ENCODE measurements around the gene ACSL1. TPM values are rescaled to one million over a fixed set of nuclear protein-coding genes. Genes with fewer than 3 reads are reported as not detected.
A peak's percentile ranks its signal among the peaks of the same experiment; 100 is the strongest.

Gene ACSL1
- total and polyA plus RNA-seq, 8 donors = 42.8 to 1,170 (median 51.3) TPM

- Histone ChIP-seq H3K27me3 (no peaks in the 10 kb centered on the region), H3K27ac (peak overlapping the region in 4 of 5 donors; percentile 9 to 80 (median 47)), H3K4me1 (peaks cover 11 to 43% (median 13%) of the 10 kb centered on the region in 4 donors), H3K4me3 (no peak overlapping the region), H3K9me3 (no peaks in the 10 kb centered on the region), H3K36me3 (peaks cover 0 to 42% (median 15%) of the 10 kb centered on the region in 4 donors)
- DNase-seq = no peak
- intact Hi-C loops (cut with DNase I; ENCODE audit: low total_unique reads) = no loop called here
- TF ChIP-seq POLR2A (IDR thresholded peaks at IDR 0.05) (no peak), POLR2AphosphoS5 (IDR thresholded peaks at IDR 0.05) (no peak), CTCF (IDR thresholded peaks at IDR 0.05) (no peak), EP300 (IDR thresholded peaks at IDR 0.05) (no peak)
- WGBS, 5 donors = 72 to 94% (median 87%) methylated on average over 9 of the region's 9 CpGs
Observed at GRCh38 chr4:184793735-184794355, 31.9 kb downstream of the ACSL1 start.

- Histone ChIP-seq H3K9me3 (no peaks in the 10 kb centered on the region), H3K27me3 (no peaks in the 10 kb centered on the region), H3K27ac (peak overlapping the region in 4 of 5 donors; percentile 8 to 79 (median 27)), H3K36me3 (peaks cover 0 to 43% (median 19%) of the 10 kb centered on the region in 4 donors), H3K4me3 (no peak overlapping the region), H3K4me1 (peaks cover 8 to 43% (median 12%) of the 10 kb centered on the region in 4 donors)
- 56 to 72% (median 66%) methylated on average over 10 of the region's 10 CpGs for WGBS, 5 donors
- DNase-seq = peak in 1 of 2 donors; percentile 39
- no peak for TF ChIP-seq POLR2A (IDR thresholded peaks at IDR 0.05)
- TF ChIP-seq CTCF (IDR thresholded peaks at IDR 0.05) = no peak
- TF ChIP-seq POLR2AphosphoS5 (IDR thresholded peaks at IDR 0.05) = no peak
- no peak for TF ChIP-seq EP300 (IDR thresholded peaks at IDR 0.05)
- intact Hi-C loops (cut with DNase I; ENCODE audit: low total_unique reads) = no loop called here
Observed at GRCh38 chr4:184792950-184793555, 32.7 kb downstream of the ACSL1 start.

GRCh38 chr4:184792334-184792733 lies 33.4 kb downstream of the ACSL1 start:
- no peak for DNase-seq
- Histone ChIP-seq H3K4me3 (no peak overlapping the region), H3K27ac (peak overlapping the region in 3 of 5 donors; percentile 27 to 79 (median 27)), H3K36me3 (peaks cover 0 to 46% (median 22%) of the 10 kb centered on the region in 4 donors), H3K27me3 (no peaks in the 10 kb centered on the region), H3K9me3 (no peaks in the 10 kb centered on the region), H3K4me1 (peaks cover 8 to 43% (median 12%) of the 10 kb centered on the region in 4 donors)
- intact Hi-C loops (cut with DNase I; ENCODE audit: low total_unique reads) = no loop called here
- TF ChIP-seq EP300 (IDR thresholded peaks at IDR 0.05) = no peak
- TF ChIP-seq POLR2AphosphoS5 (IDR thresholded peaks at IDR 0.05) = no peak
- TF ChIP-seq POLR2A (IDR thresholded peaks at IDR 0.05) = no peak
- no peak for TF ChIP-seq CTCF (IDR thresholded peaks at IDR 0.05)
- 71 to 84% (median 74%) methylated on average over 8 of the region's 8 CpGs for WGBS, 5 donors

GRCh38 chr4:184790826-184791225 lies 34.9 kb downstream of the ACSL1 start:
- Histone ChIP-seq H3K4me3 (no peak overlapping the region), H3K27ac (no peak overlapping the region), H3K9me3 (no peaks in the 10 kb centered on the region), H3K27me3 (no peaks in the 10 kb centered on the region), H3K36me3 (peaks cover 2 to 53% (median 34%) of the 10 kb centered on the region in 4 donors), H3K4me1 (peaks cover 8 to 39% (median 11%) of the 10 kb centered on the region in 4 donors)
- no peak for DNase-seq
- TF ChIP-seq POLR2AphosphoS5 (IDR thresholded peaks at IDR 0.05) (no peak), POLR2A (IDR thresholded peaks at IDR 0.05) (no peak), EP300 (IDR thresholded peaks at IDR 0.05) (no peak), CTCF (IDR thresholded peaks at IDR 0.05) (no peak)
- intact Hi-C loops (cut with DNase I; ENCODE audit: low total_unique reads) = no loop called here
- WGBS, 5 donors = 82 to 92% (median 86%) methylated on average over 3 of the region's 3 CpGs

All from stomach (tissue), 9 donors.